Ramos (cell line): ENCODE measurements around the gene ARHGAP1.

Source experiments
- in situ Hi-C: fragments of 300-500 bp; cut with MboI; formaldehyde crosslinking; loops from one replicate; pipeline ENCODE4 v1.14.3; 2022; ENCODE audit warnings: low sequenced_read_pairs; ENCODE audit not compliant: unreplicated experiment

Gene ARHGAP1

DNA sequence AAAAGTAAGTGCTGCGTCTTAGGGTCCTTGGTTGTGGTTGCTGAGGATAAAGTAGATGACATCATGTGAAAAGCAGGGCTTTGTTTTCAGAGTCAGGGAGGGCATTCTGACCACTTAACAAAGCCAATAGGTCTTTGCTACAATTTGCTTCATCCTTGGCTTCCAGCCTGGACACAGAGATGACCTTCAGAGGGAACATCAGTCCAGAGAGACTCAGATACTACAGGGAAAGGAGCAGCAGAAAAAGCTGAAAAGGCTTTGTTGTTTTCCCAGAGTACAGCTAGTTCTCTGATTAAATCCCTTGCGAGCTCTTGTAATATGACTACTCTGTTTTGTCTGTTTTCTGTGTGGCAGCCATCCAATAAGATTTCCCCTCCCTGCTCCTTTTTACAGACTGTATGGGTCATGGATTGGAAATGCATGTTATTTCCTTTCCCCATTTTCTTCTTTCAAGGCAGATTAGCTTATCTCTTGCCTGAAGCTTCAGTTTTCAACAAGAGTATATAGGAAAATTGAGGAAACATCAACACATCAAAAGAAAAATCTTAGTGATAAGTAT, 51.2 kb downstream of the ARHGAP1 start:
- in situ Hi-C loops, result no loop called here

DNA sequence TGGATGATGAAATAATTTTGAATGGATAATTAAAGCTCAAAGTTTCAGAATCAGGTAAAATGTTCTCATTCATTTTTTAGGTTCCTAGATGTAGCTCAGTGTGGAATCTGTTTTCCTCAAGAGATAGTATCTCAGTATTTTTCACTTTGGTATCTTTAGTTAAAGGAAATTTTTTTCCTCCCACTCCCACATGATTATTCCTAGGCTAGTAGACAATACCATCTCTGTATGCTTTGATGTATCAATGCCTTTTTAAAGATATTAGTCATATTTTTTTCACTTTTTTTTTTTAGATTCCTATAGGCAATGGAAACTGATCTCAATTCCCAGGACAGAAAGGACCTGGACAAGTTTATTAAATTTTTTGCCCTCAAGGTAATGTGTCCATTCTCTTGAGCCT, 56.4 kb downstream of the ARHGAP1 start:
- in situ Hi-C loops, result no loop called here

DNA sequence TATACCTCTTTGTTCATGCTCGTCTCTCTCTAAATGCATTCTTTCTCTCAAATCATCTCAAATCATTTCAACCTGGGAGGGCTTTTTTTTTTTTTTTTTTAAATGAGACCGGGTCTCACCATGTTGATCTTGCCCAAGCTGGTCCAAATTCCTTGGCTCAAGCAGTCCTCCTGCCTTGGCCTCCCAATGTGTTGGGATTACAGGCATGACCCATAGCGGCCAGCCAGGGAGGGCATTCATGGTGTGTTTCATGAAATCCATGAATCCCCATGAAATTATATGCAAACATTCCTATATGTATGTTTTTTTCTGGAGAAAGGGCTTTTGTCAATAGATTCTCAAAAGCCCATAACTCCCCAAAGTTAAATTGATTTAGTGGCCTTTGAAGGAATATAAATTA, 56.9 kb downstream of the ARHGAP1 start:
- in situ Hi-C loops, result no loop called here

DNA sequence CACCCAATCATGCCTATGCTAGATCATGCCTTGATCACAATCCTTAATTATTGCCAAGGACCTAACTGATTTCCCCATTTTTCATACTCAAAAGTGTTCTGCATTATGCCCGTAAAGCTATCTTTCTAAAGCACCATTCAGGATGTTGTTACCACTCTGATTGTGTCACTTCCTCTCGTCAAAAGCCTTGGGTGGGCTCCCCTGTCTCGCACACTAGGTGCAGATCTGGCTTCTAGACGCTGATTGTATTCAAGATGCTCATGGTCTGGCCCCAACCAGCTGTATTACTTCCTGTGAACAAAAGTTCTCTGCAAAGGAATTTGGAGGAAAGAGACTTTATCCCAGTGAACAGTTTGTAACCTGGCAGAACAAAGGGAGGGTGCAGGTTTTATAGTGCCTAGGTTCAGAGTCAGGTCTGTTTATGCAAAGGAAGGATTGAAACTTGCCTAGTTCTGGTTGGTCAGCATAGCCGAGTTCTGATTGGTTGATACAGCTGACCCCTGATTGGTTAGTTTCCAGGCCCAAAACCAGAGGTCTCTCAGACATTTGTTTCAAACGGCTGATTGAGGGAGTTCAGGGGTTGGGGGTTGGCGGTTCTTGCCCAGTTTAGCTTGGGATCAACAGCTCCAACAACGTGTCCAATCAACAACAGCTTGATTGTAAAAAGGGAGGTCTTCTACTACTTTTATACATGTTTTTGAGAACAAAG, 57.6 kb downstream of the ARHGAP1 start:
- in situ Hi-C loops, result no loop called here

DNA sequence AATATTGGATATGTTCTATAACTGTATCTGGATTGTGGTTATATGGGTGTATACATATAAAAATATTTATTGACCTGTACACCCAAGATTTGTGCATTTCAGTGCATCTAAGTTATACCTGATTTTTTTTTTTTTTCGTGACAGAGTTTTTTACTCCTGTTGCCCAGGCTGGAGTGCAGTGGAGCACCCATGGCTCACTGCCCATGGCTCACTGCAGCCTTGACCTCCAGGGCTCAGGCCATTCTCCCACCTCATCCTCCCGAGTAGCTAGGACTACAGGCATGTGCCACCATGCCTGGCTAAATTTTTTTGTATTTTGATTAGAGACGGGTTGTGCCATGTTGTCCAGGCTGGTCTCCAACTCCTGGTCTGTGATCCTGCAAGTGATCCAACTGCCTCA, 58.8 kb downstream of the ARHGAP1 start:
- in situ Hi-C loops, result no loop called here

DNA sequence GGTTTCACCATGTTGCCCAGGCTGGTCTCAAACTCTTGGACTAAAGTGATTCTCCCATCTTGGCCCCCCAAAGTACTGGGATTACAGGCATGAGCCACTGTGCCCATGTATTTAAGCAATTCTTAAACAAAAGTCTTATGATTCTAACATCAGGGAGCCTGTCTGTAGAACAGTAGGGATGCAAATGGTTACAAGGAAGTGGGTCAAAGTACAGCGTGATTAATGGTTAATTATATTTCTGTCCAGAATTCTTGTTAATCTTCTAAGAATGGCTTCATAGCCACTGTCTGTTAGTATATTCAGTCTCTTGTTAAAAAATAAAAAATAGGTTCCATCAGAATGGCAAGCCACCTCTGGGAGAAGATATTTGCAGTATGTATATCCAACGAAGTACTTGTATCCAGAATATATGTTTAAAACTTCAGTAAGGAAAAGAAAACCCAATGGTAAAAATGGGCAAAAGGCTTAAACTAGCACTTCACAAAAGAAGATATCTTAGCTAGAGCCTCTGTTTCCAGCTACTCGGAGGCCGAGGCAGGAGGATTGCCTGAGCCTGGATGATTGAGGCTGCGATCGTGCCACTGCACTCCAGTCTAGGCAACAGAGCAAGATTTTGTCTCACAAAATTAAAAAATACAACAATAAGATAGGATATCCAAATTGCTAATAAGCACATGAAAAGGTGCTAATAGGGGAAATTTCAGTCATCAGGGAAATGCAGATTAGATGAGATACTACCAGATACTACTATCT, 60.2 kb downstream of the ARHGAP1 start:
- in situ Hi-C loops, result no loop called here

DNA sequence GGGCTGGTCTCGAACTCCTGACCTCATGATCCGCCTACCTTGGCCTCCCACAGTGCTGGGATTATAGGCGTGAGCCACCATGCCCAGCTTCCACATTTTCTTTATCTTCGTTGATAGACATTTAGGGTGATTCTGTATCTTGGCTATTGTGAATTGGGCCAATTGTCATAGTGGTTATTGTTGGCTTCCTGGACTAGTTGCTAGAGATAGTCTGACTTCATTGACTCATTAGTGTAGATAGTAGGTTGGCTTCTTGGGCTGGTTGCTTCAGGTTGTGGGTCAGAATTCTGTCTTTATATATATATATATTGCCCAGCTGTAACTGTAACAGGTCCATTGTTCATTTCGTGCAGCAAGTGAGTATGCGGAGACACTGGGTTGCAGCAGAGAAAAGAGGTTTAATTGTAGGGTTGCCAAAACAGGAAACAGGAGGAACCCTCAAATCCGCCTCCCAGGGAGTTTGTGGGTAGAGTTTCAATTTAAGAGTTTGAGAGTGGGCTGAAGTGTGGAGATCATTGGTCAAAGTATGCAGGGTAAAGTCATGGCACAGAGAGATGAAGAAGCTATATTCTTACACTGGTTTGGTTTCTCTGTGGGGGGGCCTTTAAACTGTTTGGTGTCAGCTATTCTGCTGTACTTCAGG, 61.1 kb downstream of the ARHGAP1 start:
- in situ Hi-C loops, result no loop called here

DNA sequence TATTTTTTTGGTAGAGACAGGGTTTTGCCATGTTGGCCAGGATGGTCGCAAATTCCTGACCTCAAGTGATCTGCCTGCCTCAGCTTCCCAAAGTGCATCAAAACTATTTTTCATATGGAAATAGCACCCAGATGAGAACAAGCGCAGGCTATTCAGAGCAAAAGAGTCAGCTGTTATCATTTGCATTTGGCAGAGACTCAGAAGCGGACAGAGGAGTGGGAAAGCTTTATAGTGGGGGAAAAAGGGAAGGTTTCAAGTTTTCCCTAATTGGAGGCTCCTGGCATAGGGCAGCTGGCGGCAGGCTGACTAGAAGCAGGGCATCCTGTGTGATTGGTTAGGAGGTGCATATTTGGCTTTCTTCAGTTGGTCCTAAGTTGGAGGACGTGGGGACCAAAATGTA, 62.9 kb downstream of the ARHGAP1 start:
- in situ Hi-C loops, result no loop called here

DNA sequence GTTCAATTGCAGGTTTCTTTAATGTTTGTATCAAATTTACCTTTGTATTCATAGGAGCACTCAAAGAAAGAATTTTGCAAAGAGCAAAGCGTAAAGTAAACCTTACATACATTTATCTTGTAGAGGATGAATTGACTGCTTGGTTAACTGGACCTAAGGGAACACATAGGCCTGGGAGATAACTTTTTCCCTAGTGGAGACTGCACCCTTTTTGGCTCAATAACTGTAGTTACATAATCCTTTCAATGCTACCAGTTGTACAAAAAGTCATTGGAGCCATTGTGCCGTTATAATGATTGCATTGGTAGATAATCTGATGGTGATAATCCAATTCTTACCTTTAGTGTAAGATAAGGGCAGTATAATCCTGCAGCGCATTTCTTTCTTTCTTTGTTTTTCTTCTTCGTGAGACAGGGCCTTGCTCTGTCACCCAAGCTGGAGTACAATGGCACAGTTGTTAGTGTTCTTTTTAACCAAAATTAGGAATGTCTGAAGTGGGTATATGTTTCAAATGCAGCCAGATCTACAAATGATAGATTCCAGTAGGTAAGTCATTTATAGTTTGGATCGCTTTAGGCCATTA, 64.8 kb downstream of the ARHGAP1 start:
- in situ Hi-C loops, result no loop called here

DNA sequence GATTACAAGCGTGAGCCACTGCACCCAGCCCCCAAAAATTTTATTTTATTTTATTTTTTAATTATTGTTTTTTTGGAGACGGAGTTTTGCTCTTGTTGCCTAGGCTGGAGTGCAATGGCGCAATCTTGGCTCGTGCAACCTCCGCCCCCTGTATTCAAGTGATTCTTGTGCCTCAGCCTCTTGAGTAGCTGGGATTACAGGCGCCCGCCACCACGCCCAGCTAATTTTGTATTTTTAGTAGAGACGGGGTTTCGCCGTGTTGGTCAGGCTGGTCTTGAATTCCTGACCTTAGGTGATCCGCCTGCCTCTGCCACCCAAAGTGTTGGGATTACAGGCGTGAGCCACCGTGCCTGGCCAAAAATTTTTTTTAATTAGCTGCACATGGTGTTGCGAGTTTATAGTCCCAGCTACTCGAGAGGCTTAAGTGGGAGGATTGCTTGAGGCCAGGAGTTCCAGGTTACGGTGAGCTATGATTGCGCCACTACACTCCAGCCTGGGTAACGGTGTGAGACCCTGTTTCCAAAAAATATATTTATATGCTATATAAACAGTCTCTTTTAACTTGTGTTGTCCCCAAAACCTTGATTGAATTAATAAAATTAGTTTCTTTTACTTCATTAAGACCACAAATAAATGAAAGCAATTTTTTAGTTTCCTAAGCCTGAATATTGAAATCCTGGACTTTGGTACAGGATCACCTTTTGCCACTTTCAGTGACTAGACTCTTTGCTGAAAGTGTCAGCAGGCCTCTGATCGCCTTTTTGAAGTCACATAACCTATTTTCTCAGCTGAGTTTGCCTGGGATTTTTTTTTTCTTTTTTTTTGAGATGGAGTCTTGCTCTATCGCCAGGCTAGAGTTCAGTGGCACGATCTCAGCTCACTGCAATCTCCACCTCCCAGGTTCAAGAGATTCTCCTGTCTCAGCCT, 66.9 kb downstream of the ARHGAP1 start:
- in situ Hi-C loops, result no loop called here

DNA sequence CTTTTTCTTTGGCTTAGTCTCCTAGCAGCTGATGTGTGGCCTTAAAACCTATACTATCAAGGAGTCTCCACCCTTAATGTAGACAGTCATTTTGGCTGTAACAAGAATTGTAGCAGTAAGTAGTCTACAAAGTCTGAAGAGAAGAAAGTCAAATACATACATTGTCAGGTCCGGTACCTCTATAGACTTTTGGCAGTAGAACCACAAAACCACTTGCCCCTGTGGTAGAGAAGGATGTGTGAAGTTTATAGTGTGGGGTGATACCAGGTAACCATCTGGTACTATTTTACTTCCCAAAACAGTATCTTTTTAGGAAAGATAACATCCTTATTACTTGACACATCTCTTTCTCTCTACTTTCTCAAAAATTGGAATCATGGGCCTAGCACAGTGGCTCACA, 67.9 kb downstream of the ARHGAP1 start:
- in situ Hi-C loops, result no loop called here

DNA sequence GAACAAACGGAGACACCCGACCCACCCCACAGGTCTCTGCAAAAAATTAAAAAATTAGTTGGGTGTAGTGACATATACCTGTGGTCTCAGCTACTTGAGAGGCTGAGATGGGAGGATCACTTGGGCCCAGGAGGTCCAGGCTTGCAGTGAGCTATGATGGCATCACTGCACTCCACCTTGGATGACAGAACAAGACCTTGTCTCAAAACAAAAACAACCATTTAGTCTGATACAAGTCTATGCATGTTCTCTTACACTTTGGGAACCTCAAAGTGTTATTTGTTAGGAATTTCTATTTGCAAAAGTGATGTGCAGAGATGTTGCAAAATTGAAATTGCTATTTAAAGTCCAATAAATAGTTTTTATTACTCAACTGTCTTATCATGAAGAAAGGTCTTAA, 68.7 kb downstream of the ARHGAP1 start:
- in situ Hi-C loops, result no loop called here

DNA sequence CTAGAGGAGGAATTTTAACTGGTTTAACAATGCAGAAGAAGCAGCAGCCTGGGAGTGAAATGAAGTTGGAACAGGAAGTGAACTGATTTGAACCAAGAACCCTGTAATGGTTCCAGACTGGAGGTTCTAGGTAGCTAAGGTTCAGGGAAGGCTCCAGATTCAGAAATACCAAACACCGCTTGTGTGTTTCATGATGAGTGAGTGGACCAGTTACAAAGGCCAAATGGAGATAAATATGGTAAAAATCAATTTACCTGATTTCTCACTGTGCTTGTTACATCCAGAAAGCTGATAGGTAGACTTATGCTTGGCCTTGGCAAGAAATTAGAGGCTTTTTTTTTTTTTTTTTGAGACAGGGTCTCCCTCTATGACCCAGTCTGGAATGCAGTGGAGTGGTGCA, 70.2 kb downstream of the ARHGAP1 start:
- in situ Hi-C loops, result no loop called here

DNA sequence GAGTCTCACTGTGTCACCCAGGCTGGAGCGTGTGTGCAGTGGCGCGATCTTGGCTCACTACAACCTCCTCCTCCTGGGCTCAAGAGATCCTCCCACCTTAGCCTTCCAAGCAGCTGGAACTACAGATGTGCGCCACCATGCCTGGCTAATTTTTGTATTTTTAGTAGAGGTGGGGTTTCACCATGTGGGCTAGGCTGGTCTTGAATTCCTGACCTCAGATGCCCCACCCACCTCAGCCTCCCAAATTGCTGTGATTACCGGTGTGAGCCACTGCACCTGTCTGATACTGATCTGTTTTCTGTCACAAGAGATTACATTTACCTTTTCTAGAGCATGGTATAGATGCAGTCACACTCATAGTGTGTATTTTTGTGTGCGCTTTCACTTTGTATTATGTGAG, 71.5 kb downstream of the ARHGAP1 start:
- in situ Hi-C loops, result no loop called here
